ENCODE measurements around the gene FKBP14.
"Not testable (repeated sequence)": the region's sequence is repeated elsewhere in the genome, so short reads cannot be mapped to it uniquely, and the experiment has no call there.

Gene FKBP14

GRCh38 chr7:29968683-29969395, 57.7 kb downstream of the FKBP14 start:
- POLR2A ChIA-PET: no interaction called here
- CTCF ChIA-PET: interaction anchor here (0.6 kb wide), 1 partner anchor 82 kb away, joined by 3 read pairs; no protein-coding TSS in a partner anchor
- DNase-seq (ENCODE audit: extremely low spot score): no peak
- TF ChIP-seq SUZ12 (IDR thresholded peaks at IDR 0.05): no peak
- TF ChIP-seq PKNOX1 (IDR thresholded peaks at IDR 0.05): no peak
- no peak for TF ChIP-seq LEF1 (IDR thresholded peaks at IDR 0.05; ENCODE audit: borderline replicate concordance)
- TF ChIP-seq ELF4 (IDR thresholded peaks at IDR 0.05): no peak

- ChIA-PET CTCF (interaction anchor here (0.7 kb wide), 1 partner anchor 17 kb away, joined by 3 read pairs; no protein-coding TSS in a partner anchor), POLR2A (interaction anchor here (1.2 kb wide), 1 partner anchor 12 kb away, joined by 3 read pairs; no protein-coding TSS in a partner anchor)
- no peak for DNase-seq (ENCODE audit: extremely low spot score)
- TF ChIP-seq FOXK2 (IDR thresholded peaks at IDR 0.05): no peak
- TF ChIP-seq SP1 (IDR thresholded peaks at IDR 0.05): no peak
- no peak for TF ChIP-seq HDGF (IDR thresholded peaks at IDR 0.05; ENCODE audit: borderline replicate concordance)
- no peak for TF ChIP-seq CTBP1 (IDR thresholded peaks at IDR 0.05; ENCODE audit: borderline replicate concordance)
- TF ChIP-seq FOXM1 (IDR thresholded peaks at IDR 0.05; ENCODE audit: borderline replicate concordance): no peak
- TF ChIP-seq SUZ12 (IDR thresholded peaks at IDR 0.05): no peak
- no peak for TF ChIP-seq FOXA1 (IDR thresholded peaks at IDR 0.05)
- no peak for TF ChIP-seq ARNT (IDR thresholded peaks at IDR 0.05)
- TF ChIP-seq LEF1 (IDR thresholded peaks at IDR 0.05; ENCODE audit: borderline replicate concordance): no peak
- TF ChIP-seq NFRKB (IDR thresholded peaks at IDR 0.05): no peak
- no peak for TF ChIP-seq L3MBTL2 (conservative IDR thresholded peaks at IDR 0.05)
- TF ChIP-seq ELF4 (IDR thresholded peaks at IDR 0.05): no peak
- no peak for TF ChIP-seq TARDBP (IDR thresholded peaks at IDR 0.05)
- no peak for TF ChIP-seq BHLHE40 (IDR thresholded peaks at IDR 0.05; ENCODE audit: borderline replicate concordance)
- no peak for TF ChIP-seq PKNOX1 (IDR thresholded peaks at IDR 0.05)
- no peak for TF ChIP-seq ZNF384 (IDR thresholded peaks at IDR 0.05)
Observed at GRCh38 chr7:29965030-29965429, 61.5 kb downstream of the FKBP14 start.

GRCh38 chr7:29962035-29962434, 64.5 kb downstream of the FKBP14 start:
- no peak for DNase-seq (ENCODE audit: extremely low spot score)
- ChIA-PET POLR2A (no interaction called here), CTCF (no interaction called here)
- TF ChIP-seq ELF4 (IDR thresholded peaks at IDR 0.05): no peak
- no peak for TF ChIP-seq SUZ12 (IDR thresholded peaks at IDR 0.05)
- no peak for TF ChIP-seq SP1 (IDR thresholded peaks at IDR 0.05)

- DNase-seq (ENCODE audit: extremely low spot score); POLR2A ChIA-PET; CTCF ChIA-PET: not testable (repeated sequence)
Observed at GRCh38 chr7:29961611-29962010, 64.9 kb downstream of the FKBP14 start.

Measured in HEK293T (cell line).